PFSK-1 (cell line): Measurements from ENCODE around the gene TAS2R16.

ENCODE experiments used
- FOXP2 ChIP-seq: optimal IDR thresholded peaks from 2 replicates; pipeline ENCODE3; 2011; ENCODE audit warnings: borderline replicate concordance, control low read depth, inconsistent platforms; ENCODE audit not compliant: insufficient read depth; ENCODE audit errors: extremely low read length, extremely low read depth
- POLR2AphosphoS5 ChIP-seq: IDR thresholded peaks from 2 replicates; pipeline ENCODE4 v1.6.1; 2012; ENCODE audit warnings: low read depth, mild to moderate bottlenecking, control low read depth, low read length, moderate library complexity
- REST ChIP-seq, 2 experiments: IDR thresholded peaks; 2 replicates each; pipeline versions ENCODE4 v1.6.1 to v1.8.0; 2011 to 2012; ENCODE audit warnings: low read depth in 2 of 2, low read length in 2 of 2, control low read depth in 1 of 2, inconsistent platforms in 1 of 2, mild to moderate bottlenecking in 1 of 2, moderate library complexity in 1 of 2; ENCODE audit not compliant: insufficient read depth in 1 of 2
- SIN3A ChIP-seq: IDR thresholded peaks from 2 replicates; pipeline ENCODE4 v1.6.1; 2012; ENCODE audit warnings: mild to moderate bottlenecking, low read length, moderate library complexity, borderline replicate concordance; ENCODE audit not compliant: insufficient read depth
- TAF1 ChIP-seq: IDR thresholded peaks from 2 replicates; pipeline ENCODE4 v1.6.1; 2012; ENCODE audit warnings: low read length, control low read depth, borderline replicate concordance; ENCODE audit not compliant: insufficient read depth

The TAS2R16 gene

GRCh38 chr7:123034106-123034505 lies 38.6 kb upstream of the TAS2R16 start:
- TF ChIP-seq POLR2AphosphoS5 (no peak), FOXP2 (no peak), REST (IDR thresholded peaks at IDR 0.05; ENCODE audit: insufficient read depth in 1 of 2, low read depth in 2 of 2, low read length in 2 of 2) (no peak), TAF1 (no peak), SIN3A (no peak)

- no peak for TF ChIP-seq TAF1
- TF ChIP-seq POLR2AphosphoS5, result no peak
- TF ChIP-seq FOXP2, result no peak
- no peak for TF ChIP-seq REST (IDR thresholded peaks at IDR 0.05; ENCODE audit: insufficient read depth in 1 of 2, low read depth in 2 of 2, low read length in 2 of 2)
- TF ChIP-seq SIN3A, result no peak
These were observed 35.1 kb upstream of the TAS2R16 start for GRCh38 chr7:123030631-123031030.

GRCh38 chr7:123028339-123028738 lies 32.8 kb upstream of the TAS2R16 start:
- TF ChIP-seq POLR2AphosphoS5, result no peak
- no peak for TF ChIP-seq SIN3A

- no peak for TF ChIP-seq SIN3A
- TF ChIP-seq TAF1, result no peak
- no peak for TF ChIP-seq POLR2AphosphoS5
- TF ChIP-seq REST (IDR thresholded peaks at IDR 0.05; ENCODE audit: insufficient read depth in 1 of 2, low read depth in 2 of 2, low read length in 2 of 2), result no peak
- TF ChIP-seq FOXP2, result no peak
These were observed 30.8 kb upstream of the TAS2R16 start for GRCh38 chr7:123026251-123026650.

GRCh38 chr7:123024989-123025758 lies 29.7 kb upstream of the TAS2R16 start:
- no peak for TF ChIP-seq FOXP2
- no peak for TF ChIP-seq SIN3A
- no peak for TF ChIP-seq TAF1
- no peak for TF ChIP-seq POLR2AphosphoS5
- no peak for TF ChIP-seq REST (IDR thresholded peaks at IDR 0.05; ENCODE audit: insufficient read depth in 1 of 2, low read depth in 2 of 2, low read length in 2 of 2)
